BLaER1 (cell line): Measurements from ENCODE around the gene PLXNA4.
"Not testable (repeated sequence)": the region's sequence is repeated elsewhere in the genome, so short reads cannot be mapped to it uniquely, and the experiment has no call there.

Source experiments
- H3K27ac ChIP-seq: shearing (Covaris generic); formaldehyde crosslinking; 2 replicates; pipeline ENCODE4 v1.8.1; 2022
- H3K27me3 ChIP-seq: shearing (Covaris generic); formaldehyde crosslinking; 2 replicates; pipeline ENCODE4 v1.8.1; 2022
- H3K36me3 ChIP-seq: shearing (Covaris generic); formaldehyde crosslinking; 2 replicates; pipeline ENCODE4 v1.8.1; 2022
- H3K4me1 ChIP-seq: shearing (Covaris generic); formaldehyde crosslinking; 2 replicates; pipeline ENCODE4 v1.8.1; 2022
- H3K4me2 ChIP-seq: shearing (Covaris generic); formaldehyde crosslinking; 2 replicates; pipeline ENCODE4 v1.8.1; 2022
- H3K4me3 ChIP-seq: shearing (Covaris generic); formaldehyde crosslinking; 2 replicates; pipeline ENCODE4 v1.8.1; 2022
- H3K9ac ChIP-seq: shearing (Covaris generic); formaldehyde crosslinking; 2 replicates; pipeline ENCODE4 v1.8.1; 2022
- H3K9me3 ChIP-seq: shearing (Covaris generic); formaldehyde crosslinking; 2 replicates; pipeline ENCODE4 v1.8.1; 2022
- H4K20me1 ChIP-seq: shearing (Covaris generic); formaldehyde crosslinking; 2 replicates; pipeline ENCODE4 v1.8.1; 2022
- Cebpa-rat ChIP-seq: shearing (Covaris generic); IDR thresholded peaks from 2 replicates; pipeline ENCODE4 v1.8.1; 2022

Gene PLXNA4

GRCh38 chr7:132394283-132395198 is 181.7 kb downstream of the PLXNA4 start:
- no peak for TF ChIP-seq Cebpa-rat
- Histone ChIP-seq H4K20me1 (no peaks in the 10 kb centered on the region), H3K27ac (no peak overlapping the region), H3K9me3 (no peaks in the 10 kb centered on the region), H3K9ac (no peak overlapping the region), H3K27me3 (no peaks in the 10 kb centered on the region), H3K36me3 (no peaks in the 10 kb centered on the region), H3K4me1 (peaks cover 27% of the 10 kb centered on the region), H3K4me2 (peak overlapping the region; percentile 36), H3K4me3 (no peak overlapping the region)

DNA sequence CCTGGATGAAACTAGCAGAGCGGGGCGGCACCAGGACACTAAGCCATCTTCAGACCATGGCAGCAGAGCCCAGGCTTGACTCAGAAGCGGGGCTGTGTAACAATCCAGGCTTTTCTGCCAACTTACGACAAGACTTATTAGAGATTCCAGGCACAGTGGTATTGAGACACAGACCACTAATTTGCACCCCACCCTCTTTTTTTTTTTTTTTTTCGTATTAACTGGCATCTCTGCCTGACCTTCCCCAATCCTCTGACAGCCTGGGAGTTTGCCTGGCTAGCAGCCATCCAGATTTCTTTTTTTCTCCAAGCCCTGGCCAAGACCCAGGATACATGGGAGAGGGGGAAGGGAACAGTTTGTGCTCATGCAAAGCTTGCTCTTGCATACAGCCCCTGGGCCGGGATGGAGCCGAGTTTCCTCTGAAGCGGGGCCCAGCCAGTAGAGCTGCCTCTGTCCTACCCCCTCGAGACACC is 182.4 kb downstream of the PLXNA4 start:
- H3K27ac ChIP-seq, result no peak overlapping the region
- H3K36me3 ChIP-seq, result no peaks in the 10 kb centered on the region
- no peak overlapping the region for H3K4me2 ChIP-seq
- no peak overlapping the region for H3K9ac ChIP-seq
- no peak overlapping the region for H3K4me3 ChIP-seq
- H3K4me1 ChIP-seq, result peaks cover 27% of the 10 kb centered on the region
- no peaks in the 10 kb centered on the region for H4K20me1 ChIP-seq
- no peaks in the 10 kb centered on the region for H3K27me3 ChIP-seq
- no peak for TF ChIP-seq Cebpa-rat
- H3K9me3 ChIP-seq, result no peaks in the 10 kb centered on the region

- H4K20me1 ChIP-seq, result no peaks in the 10 kb centered on the region
- H3K27ac ChIP-seq, result no peak overlapping the region
- H3K9me3 ChIP-seq, result no peaks in the 10 kb centered on the region
- H3K4me1 ChIP-seq, result peaks cover 27% of the 10 kb centered on the region
- H3K4me2 ChIP-seq, result no peak overlapping the region
- no peak overlapping the region for H3K4me3 ChIP-seq
- no peak for TF ChIP-seq Cebpa-rat
- no peaks in the 10 kb centered on the region for H3K36me3 ChIP-seq
- H3K27me3 ChIP-seq, result no peaks in the 10 kb centered on the region
- no peak overlapping the region for H3K9ac ChIP-seq
These were observed 183.6 kb downstream of the PLXNA4 start for GRCh38 chr7:132392713-132393112.

DNA sequence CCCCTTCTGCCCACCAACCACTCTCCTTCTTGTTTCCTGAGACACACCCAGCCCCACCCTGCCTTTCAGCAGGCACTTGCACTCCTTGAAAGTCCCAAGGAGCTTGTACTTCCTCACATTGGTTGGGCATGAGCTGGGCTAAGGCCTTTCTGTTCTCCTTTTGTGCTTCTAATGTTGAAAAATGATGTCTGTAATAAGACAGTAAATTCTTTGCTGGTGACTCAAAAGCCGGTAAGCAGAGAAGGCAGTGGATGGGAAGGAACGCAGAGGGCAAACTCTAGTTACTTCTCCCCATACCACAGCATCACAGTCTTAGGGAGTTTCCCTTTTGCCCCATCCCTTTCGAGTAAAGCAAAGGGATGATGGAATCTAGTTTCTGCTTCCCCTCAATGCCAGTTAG is 185.6 kb downstream of the PLXNA4 start:
- Histone ChIP-seq H3K4me3 (no peak overlapping the region), H3K4me2 (no peak overlapping the region), H3K9ac (no peak overlapping the region), H3K4me1 (peaks cover 14% of the 10 kb centered on the region), H3K9me3 (no peaks in the 10 kb centered on the region), H4K20me1 (no peaks in the 10 kb centered on the region), H3K27me3 (no peaks in the 10 kb centered on the region), H3K36me3 (no peaks in the 10 kb centered on the region), H3K27ac (no peak overlapping the region)
- TF ChIP-seq Cebpa-rat, result no peak

- not testable (repeated sequence) for H3K27me3 ChIP-seq, H4K20me1 ChIP-seq, H3K27ac ChIP-seq, H3K9ac ChIP-seq, H3K36me3 ChIP-seq, H3K9me3 ChIP-seq, H3K4me3 ChIP-seq, H3K4me2 ChIP-seq, H3K4me1 ChIP-seq
These were observed 186.2 kb downstream of the PLXNA4 start for GRCh38 chr7:132390049-132390448.

- no peaks in the 10 kb centered on the region for H3K36me3 ChIP-seq
- H4K20me1 ChIP-seq, result no peaks in the 10 kb centered on the region
- TF ChIP-seq Cebpa-rat, result no peak
- H3K4me1 ChIP-seq, result no peaks in the 10 kb centered on the region
- no peak overlapping the region for H3K27ac ChIP-seq
- no peaks in the 10 kb centered on the region for H3K27me3 ChIP-seq
- no peaks in the 10 kb centered on the region for H3K9me3 ChIP-seq
- H3K4me3 ChIP-seq, result no peak overlapping the region
- no peak overlapping the region for H3K4me2 ChIP-seq
- H3K9ac ChIP-seq, result no peak overlapping the region
These were observed 187.6 kb downstream of the PLXNA4 start for GRCh38 chr7:132388688-132389087.

- H3K9ac ChIP-seq, result no peak overlapping the region
- TF ChIP-seq Cebpa-rat, result no peak
- no peak overlapping the region for H3K4me2 ChIP-seq
- no peak overlapping the region for H3K4me3 ChIP-seq
- H3K27ac ChIP-seq, result no peak overlapping the region
- H3K4me1 ChIP-seq, result no peaks in the 10 kb centered on the region
- no peaks in the 10 kb centered on the region for H3K36me3 ChIP-seq
- no peaks in the 10 kb centered on the region for H3K27me3 ChIP-seq
- H4K20me1 ChIP-seq, result no peaks in the 10 kb centered on the region
- H3K9me3 ChIP-seq, result no peaks in the 10 kb centered on the region
These were observed 188.7 kb downstream of the PLXNA4 start for GRCh38 chr7:132387596-132387995.

GRCh38 chr7:132386201-132386681 is 190.0 kb downstream of the PLXNA4 start:
- no peak for TF ChIP-seq Cebpa-rat
- no peaks in the 10 kb centered on the region for H4K20me1 ChIP-seq
- H3K9ac ChIP-seq, result no peak overlapping the region
- H3K9me3 ChIP-seq, result no peaks in the 10 kb centered on the region
- H3K4me1 ChIP-seq, result no peaks in the 10 kb centered on the region
- no peaks in the 10 kb centered on the region for H3K27me3 ChIP-seq
- no peak overlapping the region for H3K27ac ChIP-seq
- no peaks in the 10 kb centered on the region for H3K36me3 ChIP-seq
- no peak overlapping the region for H3K4me3 ChIP-seq
- H3K4me2 ChIP-seq, result no peak overlapping the region

DNA sequence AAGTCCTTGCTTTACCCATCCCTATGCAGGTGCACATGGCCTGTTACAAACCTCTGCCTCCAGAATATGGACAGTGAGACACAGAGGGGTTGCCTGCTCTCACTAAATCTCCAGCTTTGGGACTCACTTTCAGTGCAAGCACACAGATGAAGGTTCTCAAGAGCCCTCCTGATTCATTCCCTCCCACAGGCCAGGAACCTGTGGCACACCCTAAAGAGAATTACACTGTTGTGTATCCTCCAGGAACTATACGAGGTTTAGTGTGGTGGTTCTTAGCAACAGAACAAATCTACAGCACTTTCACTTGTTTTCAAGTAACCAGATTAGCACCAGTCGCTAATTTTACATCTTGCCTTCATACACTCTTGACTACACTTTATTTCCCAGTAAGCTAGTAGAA is 192.3 kb downstream of the PLXNA4 start:
- no peaks in the 10 kb centered on the region for H3K27me3 ChIP-seq
- no peaks in the 10 kb centered on the region for H3K4me1 ChIP-seq
- H3K4me3 ChIP-seq, result no peak overlapping the region
- no peak overlapping the region for H3K27ac ChIP-seq
- H3K36me3 ChIP-seq, result no peaks in the 10 kb centered on the region
- no peak overlapping the region for H3K4me2 ChIP-seq
- no peaks in the 10 kb centered on the region for H3K9me3 ChIP-seq
- H3K9ac ChIP-seq, result no peak overlapping the region
- H4K20me1 ChIP-seq, result no peaks in the 10 kb centered on the region
- TF ChIP-seq Cebpa-rat, result no peak

DNA sequence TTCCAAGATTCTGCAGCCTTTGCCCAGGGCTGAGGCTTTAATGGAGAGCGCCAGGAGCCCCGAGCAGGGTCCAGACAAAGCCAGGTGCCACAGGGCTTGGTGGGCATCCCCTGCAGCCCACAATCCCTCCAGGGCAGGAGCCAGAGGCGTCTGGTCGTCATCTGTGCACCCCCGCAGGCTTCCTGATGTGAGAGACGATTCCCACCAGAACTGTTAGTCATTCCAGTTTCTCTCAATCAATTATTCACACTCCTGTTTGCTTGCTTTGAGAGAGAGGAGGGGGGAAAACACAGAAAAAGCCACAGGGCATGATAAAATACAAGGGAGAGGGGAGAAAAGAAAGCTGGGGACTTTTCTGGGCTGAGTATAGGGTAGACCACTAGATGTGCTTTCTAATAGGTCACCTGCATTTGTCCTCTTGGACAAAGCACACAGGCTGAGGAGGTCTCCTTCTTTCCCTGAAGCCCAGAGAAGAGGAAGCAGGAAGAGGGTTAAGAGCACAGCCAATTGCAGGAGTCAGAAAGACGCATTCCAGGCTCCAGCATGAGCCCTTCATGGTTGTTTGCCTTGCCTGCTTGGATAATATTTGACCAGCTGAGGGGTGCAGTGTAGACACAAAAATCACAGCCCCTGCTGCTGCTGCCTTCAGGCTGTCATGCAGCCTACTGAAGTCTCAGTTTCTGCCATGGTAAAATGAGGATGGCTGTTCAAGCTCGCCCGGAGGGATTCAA is 194.4 kb downstream of the PLXNA4 start:
- H4K20me1 ChIP-seq, result no peaks in the 10 kb centered on the region
- H3K36me3 ChIP-seq, result no peaks in the 10 kb centered on the region
- H3K27me3 ChIP-seq, result no peaks in the 10 kb centered on the region
- no peak overlapping the region for H3K27ac ChIP-seq
- TF ChIP-seq Cebpa-rat, result no peak
- H3K9ac ChIP-seq, result no peak overlapping the region
- no peaks in the 10 kb centered on the region for H3K4me1 ChIP-seq
- no peaks in the 10 kb centered on the region for H3K9me3 ChIP-seq
- no peak overlapping the region for H3K4me3 ChIP-seq
- H3K4me2 ChIP-seq, result no peak overlapping the region
